T-helper 17 cell (primary cell): ENCODE data around the gene HILPDA. TPM values are rescaled to one million over a fixed set of nuclear protein-coding genes. Genes with fewer than 3 reads are reported as not detected.

ENCODE experiments used
- total RNA-seq, 4 donors: library from RNA in 2 of 4; stranded (reverse) in 2 of 4; gene quantifications; one replicate each; pipeline ENCODE4 v1.2.3 and lab custom pipeline; 2022 to 2026

HILPDA gene
- total RNA-seq, 2 donors from 2014 or later = 0.96 to 1.1 TPM

Other genes starting within 250 kb of the HILPDA start
- gene LEP, start 214.6 kb upstream of the HILPDA start, total RNA-seq = not detected
- gene RBM28, start 112.0 kb upstream of the HILPDA start, total RNA-seq = 10 to 100 TPM; 24.1 to 24.9 TPM
- under 1 TPM in 1 of 2 donors, not detected in 1; 0.65 TPM for gene PRRT4, start 94.2 kb upstream of the HILPDA start, total RNA-seq
- gene IMPDH1, start 45.9 kb upstream of the HILPDA start, total RNA-seq = 10 to 100 TPM; 52.5 to 55.9 TPM
- gene METTL2B, start 20.9 kb downstream of the HILPDA start, total RNA-seq = 10 to 100 TPM; 15.8 to 19.9 TPM
- gene GARIN1A, start 216.4 kb downstream of the HILPDA start, total RNA-seq = 1 to 10 TPM in 1 of 2 donors, under 1 TPM in 1; 0.80 to 1.4 TPM